B cell (primary cell): ENCODE results near the gene NANOS2. TPM values are rescaled to one million over a fixed set of nuclear protein-coding genes. Genes with fewer than 3 reads are reported as not detected.

Experiments
- ATAC-seq: fragments of 200-7000 bp; cut with Tn5 transposase; one replicate; pipeline ENCODE4 v1.10.0; 2021; ENCODE audit warnings: low read depth, mild to moderate bottlenecking, moderate number of reproducible peaks, moderate library complexity
- CTCF ChIA-PET: fragments of 350-600 bp; sonication (Branson Sonifier 250); formaldehyde crosslinking; loops from one replicate; lab custom pipeline; 2021; ENCODE audit warnings: antibody characterized with exemption, inconsistent platforms; lab: Charles Lee
- POLR2A ChIA-PET: fragments of 350-600 bp; sonication (Branson Sonifier 250); formaldehyde crosslinking; loops from one replicate; lab custom pipeline; 2021; ENCODE audit warnings: antibody characterized with exemption; lab: Charles Lee
- DNase-seq: peaks from one replicate; pipeline ENCODE4 v3.0.0; 2013
- H2AFZ ChIP-seq: 2 replicates; pipeline ENCODE4 v1.6.1; 2012; ENCODE audit warnings: mild to moderate bottlenecking, low read depth, low read length; ENCODE audit not compliant: insufficient read depth, poor library complexity, severe bottlenecking
- H3K27ac ChIP-seq, 2 donors: 1 replicate in 1 of 2; 2 replicates in 1 of 2; pipeline ENCODE4 v1.5.1; 2012 to 2013; ENCODE audit warnings: low read length in 2 of 2, mild to moderate bottlenecking in 2 of 2, moderate library complexity in 1 of 2
- H3K27me3 ChIP-seq, 4 experiments: fragments of 200-600 bp in 1 of 4; sonication (generic) in 1 of 4; replicated peaks in 1 of 4; 1 replicate in 2 of 4; 2 replicates in 2 of 4; pipeline versions ENCODE4 v1.6.1 to v1.7.0; 2013 to 2016; ENCODE audit warnings: low read length in 3 of 4, mild to moderate bottlenecking in 2 of 4, mixed read lengths in 1 of 4, moderate library complexity in 1 of 4; ENCODE audit not compliant: insufficient read depth in 4 of 4, control insufficient read depth in 3 of 4; ENCODE audit errors: control extremely low read depth in 1 of 4
- H3K36me3 ChIP-seq, 2 experiments: replicated peaks in 1 of 2; 1 replicate in 1 of 2; 2 replicates in 1 of 2; pipeline versions ENCODE4 v1.6.1 to v1.7.1; 2013; ENCODE audit warnings: low read length in 1 of 2; ENCODE audit not compliant: insufficient read depth in 2 of 2, control insufficient read depth in 1 of 2; ENCODE audit errors: control extremely low read depth in 1 of 2, extremely low read depth in 1 of 2
- H3K4me1 ChIP-seq, 2 donors: fragments of 200-600 bp in 1 of 2; sonication (generic) in 1 of 2; 1 replicate in 1 of 2; 2 replicates in 1 of 2; pipeline versions ENCODE4 v1.5.1 to v1.6.1; 2013 to 2017; ENCODE audit warnings: low read length in 2 of 2; ENCODE audit not compliant: control insufficient read depth in 2 of 2, insufficient read depth in 2 of 2
- H3K4me2 ChIP-seq: replicated peaks from 2 replicates; pipeline ENCODE3; 2012; ENCODE audit warnings: mild to moderate bottlenecking, low read depth, low read length; ENCODE audit not compliant: poor library complexity, severe bottlenecking
- H3K4me3 ChIP-seq, 5 experiments: fragments of 200-600 bp in 1 of 5; sonication (generic) in 1 of 5; 1 replicate in 3 of 5; 2 replicates in 2 of 5; pipeline versions ENCODE4 v1.5.1 to v1.7.0; 2011 to 2016; ENCODE audit warnings: low read length in 4 of 5, mild to moderate bottlenecking in 4 of 5, low read depth in 2 of 5, control low read depth in 1 of 5, moderate library complexity in 1 of 5; ENCODE audit not compliant: insufficient read depth in 1 of 5; ENCODE audit errors: control extremely low read depth in 1 of 5, extremely low read depth in 1 of 5
- H3K79me2 ChIP-seq: fragments of 200-600 bp; sonication (generic); one replicate; pipeline ENCODE4 v1.6.0; 2016; ENCODE audit warnings: low read length; ENCODE audit not compliant: control insufficient read depth, insufficient read depth
- H3K9ac ChIP-seq: fragments of 200-600 bp; sonication (generic); 2 replicates; pipeline ENCODE4 v1.6.1; 2017; ENCODE audit warnings: mild to moderate bottlenecking, low read length, moderate library complexity
- H3K9me3 ChIP-seq, 3 donors: one replicate each; pipeline versions ENCODE4 v1.6.1 to v1.7.1; 2013; ENCODE audit warnings: low read length in 2 of 3; ENCODE audit not compliant: control insufficient read depth in 2 of 3, insufficient read depth in 1 of 3; ENCODE audit errors: control extremely low read depth in 1 of 3
- H4K20me1 ChIP-seq: 2 replicates; pipeline ENCODE4 v1.6.0; 2012; ENCODE audit warnings: mild to moderate bottlenecking, low read length; ENCODE audit not compliant: insufficient read depth, control insufficient read depth, poor library complexity, severe bottlenecking
- H3K27ac Mint-ChIP-seq: one replicate; pipeline ENCODE4 v1.8.0; 2021; ENCODE audit warnings: mixed read lengths
- H3K27me3 Mint-ChIP-seq: one replicate; pipeline ENCODE4 v1.8.0; 2021; ENCODE audit warnings: mixed read lengths
- H3K4me1 Mint-ChIP-seq: one replicate; pipeline ENCODE4 v1.8.0; 2021; ENCODE audit warnings: mixed read lengths
- H3K4me3 Mint-ChIP-seq: one replicate; pipeline ENCODE4 v1.8.0; 2021; ENCODE audit warnings: mixed read lengths
- H3K9me3 Mint-ChIP-seq: one replicate; pipeline ENCODE4 v1.8.0; 2022; ENCODE audit warnings: mixed read lengths; ENCODE audit not compliant: insufficient read depth
- EZH2 ChIP-seq: IDR thresholded peaks from 2 replicates; pipeline ENCODE4 v1.6.1; 2012; ENCODE audit warnings: borderline replicate concordance, low read depth, mild to moderate bottlenecking, moderate library complexity, low read length; ENCODE audit not compliant: insufficient read depth, poor library complexity, severe bottlenecking
- WGBS: methylation state at CpG from one replicate; pipeline ENCODE4 v1.1.5; 2013; ENCODE audit warnings: missing lambda C conversion rate; ENCODE audit not compliant: insufficient coverage; 5-methylcytosine and 5-hydroxymethylcytosine counted together
- intact Hi-C: fragments of 100-400 bp; cut with micrococcal nuclease; formaldehyde crosslinking; loops from one replicate; pipeline ENCODE4 v1.10.0; 2022
- polyA plus RNA-seq: library from polyadenylated mRNA; depleted of rRNA; stranded (reverse); fragments of >200 nt; gene quantifications from 2 replicates; pipeline ENCODE4 v1.2.3, GENCODE V29; 2012
- total RNA-seq, 2 donors: library from RNA; stranded (reverse); fragments of 120-200 nt in 1 of 2; gene quantifications; 1 replicate in 1 of 2; 2 replicates in 1 of 2; pipeline versions ENCODE4 v1.2.3 to v1.2.4, GENCODE V29; 2013 to 2022
- TF ChIP-seq, protein P1 (sequence below): fragments of 200-600 bp; IDR thresholded peaks from one replicate; pipeline ENCODE4 v1.8.0; 2022; ENCODE audit warnings: antibody characterized with exemption, mild to moderate bottlenecking

NANOS2 gene
- total and polyA plus RNA-seq, 2 donors (not counting 1 experiment from before 2014, with no cell fraction given) = not detected

DNA sequence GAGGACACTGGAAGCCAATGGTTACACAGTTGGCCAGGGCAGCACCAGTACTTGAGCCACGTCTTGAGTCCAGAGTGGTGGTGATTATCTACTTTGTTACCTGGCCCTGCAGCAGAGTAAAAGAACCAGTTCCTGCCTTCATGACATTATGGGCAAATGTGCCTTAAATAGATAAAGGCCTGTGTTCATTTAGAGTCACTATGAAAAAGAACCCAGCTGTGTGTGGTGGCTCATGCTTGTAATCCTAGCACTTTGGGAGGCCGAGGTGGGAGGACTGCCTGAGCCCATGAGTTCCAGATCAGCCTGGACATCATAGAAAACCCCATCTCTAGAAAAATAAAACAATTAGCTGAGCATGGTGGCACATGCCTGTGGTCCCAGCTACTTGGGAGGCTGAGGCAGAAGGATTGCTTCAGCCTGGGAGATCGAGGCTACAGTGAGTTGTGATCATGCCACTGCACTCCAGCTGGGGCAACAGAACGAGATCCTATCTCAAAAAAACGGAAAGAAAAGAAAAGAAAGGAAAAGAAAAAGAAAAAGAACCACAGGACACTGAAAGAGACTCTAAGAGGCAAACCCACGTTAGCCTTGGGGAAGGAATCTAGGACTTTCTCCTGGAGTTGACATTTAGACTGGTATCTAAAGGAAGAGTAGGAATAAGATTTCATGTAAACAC is 25.2 kb downstream of the NANOS2 start:
- no peak overlapping the region for H3K27ac ChIP-seq
- intact Hi-C loops = loop anchor here (5.0 kb wide), 1 partner anchor 382 kb away; the partner anchor contains the start of gene VASP
- ATAC-seq (no peak), DNase-seq (no peak)
- H2AFZ ChIP-seq = no peak overlapping the region
- no peak overlapping the region for H3K9ac ChIP-seq
- peaks cover 11 to 20% of the 10 kb centered on the region in 2 donors for H3K4me1 ChIP-seq
- no peak overlapping the region for H3K4me2 ChIP-seq
- Mint-ChIP-seq H3K4me1 (peaks cover 19% of the 10 kb centered on the region), H3K27me3 (no peaks in the 10 kb centered on the region), H3K27ac (no peak overlapping the region), H3K9me3 (no peaks in the 10 kb centered on the region), H3K4me3 (no peak overlapping the region)
- H3K4me3 ChIP-seq = no peak overlapping the region
- peaks cover 13% of the 10 kb centered on the region for H3K79me2 ChIP-seq
- H3K27me3 ChIP-seq = no peaks in the 10 kb centered on the region
- POLR2A ChIA-PET = no interaction called here
- 96% methylated on average over 5 of the region's 6 CpGs for WGBS
- peaks cover 0 to 5% of the 10 kb centered on the region in 2 experiments for H3K36me3 ChIP-seq
- TF ChIP-seq, protein P1, sequence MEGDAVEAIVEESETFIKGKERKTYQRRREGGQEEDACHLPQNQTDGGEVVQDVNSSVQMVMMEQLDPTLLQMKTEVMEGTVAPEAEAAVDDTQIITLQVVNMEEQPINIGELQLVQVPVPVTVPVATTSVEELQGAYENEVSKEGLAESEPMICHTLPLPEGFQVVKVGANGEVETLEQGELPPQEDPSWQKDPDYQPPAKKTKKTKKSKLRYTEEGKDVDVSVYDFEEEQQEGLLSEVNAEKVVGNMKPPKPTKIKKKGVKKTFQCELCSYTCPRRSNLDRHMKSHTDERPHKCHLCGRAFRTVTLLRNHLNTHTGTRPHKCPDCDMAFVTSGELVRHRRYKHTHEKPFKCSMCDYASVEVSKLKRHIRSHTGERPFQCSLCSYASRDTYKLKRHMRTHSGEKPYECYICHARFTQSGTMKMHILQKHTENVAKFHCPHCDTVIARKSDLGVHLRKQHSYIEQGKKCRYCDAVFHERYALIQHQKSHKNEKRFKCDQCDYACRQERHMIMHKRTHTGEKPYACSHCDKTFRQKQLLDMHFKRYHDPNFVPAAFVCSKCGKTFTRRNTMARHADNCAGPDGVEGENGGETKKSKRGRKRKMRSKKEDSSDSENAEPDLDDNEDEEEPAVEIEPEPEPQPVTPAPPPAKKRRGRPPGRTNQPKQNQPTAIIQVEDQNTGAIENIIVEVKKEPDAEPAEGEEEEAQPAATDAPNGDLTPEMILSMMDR = no peak
- no peak for TF ChIP-seq EZH2
- H4K20me1 ChIP-seq = peaks cover 14% of the 10 kb centered on the region
- H3K9me3 ChIP-seq = peaks cover 0 to 2% (median 0%) of the 10 kb centered on the region in 3 donors
- CTCF ChIA-PET = no interaction called here

DNA sequence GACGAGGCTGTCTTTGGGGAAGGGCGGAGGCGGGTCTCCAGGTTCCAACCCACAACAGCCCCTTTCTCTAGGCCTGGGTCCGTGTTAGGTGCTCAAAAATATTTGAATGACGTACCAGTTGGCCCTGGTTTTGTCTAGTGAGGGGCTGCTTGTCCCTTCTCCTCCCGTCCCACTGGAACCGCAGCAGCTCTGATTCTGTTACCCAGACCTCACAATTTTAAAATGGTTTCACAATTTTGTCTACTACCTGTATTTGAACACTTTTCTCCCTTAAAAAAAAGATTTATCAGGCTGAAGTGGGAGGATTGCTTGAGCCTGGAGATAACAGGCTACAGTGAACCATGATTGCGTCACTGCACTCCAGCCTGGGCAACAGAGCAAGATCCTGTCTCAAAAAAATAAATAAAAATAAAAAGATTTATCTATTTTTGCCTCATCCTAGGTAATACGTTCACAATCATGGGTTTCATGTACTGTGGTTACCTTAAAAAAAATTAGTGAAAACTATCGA is 27.3 kb downstream of the NANOS2 start:
- Histone ChIP-seq H3K4me3 (peak overlapping the region in 4 of 5 experiments; percentile 68 to 86 (median 76)), H3K36me3 (peaks cover 0 to 5% of the 10 kb centered on the region in 2 experiments), H3K9me3 (peaks cover 0 to 2% (median 0%) of the 10 kb centered on the region in 3 donors), H4K20me1 (peaks cover 32% of the 10 kb centered on the region), H2AFZ (peak overlapping the region; percentile 90), H3K27ac (peak overlapping the region; percentile 83 to 90), H3K79me2 (peaks cover 29% of the 10 kb centered on the region), H3K4me2 (peak overlapping the region; percentile 97), H3K27me3 (no peaks in the 10 kb centered on the region), H3K4me1 (peaks cover 24 to 39% of the 10 kb centered on the region in 2 donors), H3K9ac (peak overlapping the region; percentile 74)
- intact Hi-C loops = loop anchor here (5.0 kb wide), 1 partner anchor 380 kb away; the partner anchor contains the start of gene VASP
- 50% methylated on average over 2 of the region's 10 CpGs for WGBS
- Mint-ChIP-seq H3K27ac (peak overlapping the region; percentile 94), H3K4me1 (peaks cover 28% of the 10 kb centered on the region), H3K27me3 (no peaks in the 10 kb centered on the region), H3K9me3 (no peaks in the 10 kb centered on the region), H3K4me3 (peak overlapping the region; percentile 95)
- DNase-seq (no peak), ATAC-seq (no peak)
- CTCF ChIA-PET = interaction anchor here (0.7 to 3.4 kb wide), 3 partner anchors 15 to 71 kb away, joined by 3 to 24 read pairs (median 4); partner anchors contain the start of genes FOXA3, MYPOP and SYMPK
- POLR2A ChIA-PET = interaction anchor here (1.3 to 2.9 kb wide), 2 partner anchors 15 to 24 kb away, joined by 5 to 33 read pairs; partner anchors contain the start of genes MYPOP and SYMPK
- TF ChIP-seq, protein P1 = no peak
- no peak for TF ChIP-seq EZH2
